DMS53 (cell line): ENCODE data around the gene L3HYPDH.

Source experiments
- DNase-seq: peaks from one replicate; lab custom pipeline; 2025; lab: John Stamatoyannopoulos, UW

L3HYPDH gene

DNA sequence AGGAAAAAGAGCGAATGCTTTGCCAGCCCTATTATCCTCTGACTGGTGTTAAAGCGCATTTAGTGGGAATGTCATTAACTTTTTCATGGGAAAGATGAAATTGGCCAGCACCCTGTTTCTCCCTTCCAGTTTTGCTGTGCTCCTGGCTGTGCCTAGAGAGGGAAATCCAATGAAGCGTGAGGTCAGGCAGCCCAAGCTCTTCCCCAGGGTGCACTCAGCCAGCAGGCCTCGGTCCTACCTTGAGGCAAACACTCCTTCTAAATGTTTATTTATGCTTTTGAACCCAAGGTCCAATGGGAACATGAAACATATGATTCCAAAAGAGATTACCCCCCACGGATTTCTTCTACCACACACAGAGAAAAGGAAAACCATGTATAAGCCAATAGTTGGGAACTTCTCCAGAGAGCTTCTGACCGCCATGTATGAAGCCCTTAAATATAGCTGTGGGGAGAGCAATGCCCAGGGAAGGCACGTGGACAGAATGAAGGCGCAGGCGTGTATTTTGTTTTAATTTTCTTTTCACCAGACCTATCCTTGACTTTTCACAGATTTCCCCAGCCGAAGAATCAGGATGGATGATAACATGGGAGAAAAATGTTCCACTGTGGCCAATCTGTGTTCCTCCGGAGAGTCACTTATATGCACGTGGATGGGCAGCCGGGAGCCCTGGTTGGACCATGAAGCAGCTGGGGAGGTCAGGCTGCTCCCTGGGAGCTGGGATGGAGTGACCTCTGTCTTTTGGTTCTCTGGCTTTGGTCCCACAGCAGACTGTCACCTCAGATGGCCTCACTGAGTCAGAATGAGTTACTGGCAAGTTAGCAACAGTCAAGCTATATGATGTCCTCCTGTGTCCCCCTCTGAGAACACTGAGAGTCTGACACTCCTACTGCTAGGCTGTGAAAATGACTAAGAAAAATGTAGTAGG, 56.3 kb downstream of the L3HYPDH start:
- DNase-seq: no peak

DNA sequence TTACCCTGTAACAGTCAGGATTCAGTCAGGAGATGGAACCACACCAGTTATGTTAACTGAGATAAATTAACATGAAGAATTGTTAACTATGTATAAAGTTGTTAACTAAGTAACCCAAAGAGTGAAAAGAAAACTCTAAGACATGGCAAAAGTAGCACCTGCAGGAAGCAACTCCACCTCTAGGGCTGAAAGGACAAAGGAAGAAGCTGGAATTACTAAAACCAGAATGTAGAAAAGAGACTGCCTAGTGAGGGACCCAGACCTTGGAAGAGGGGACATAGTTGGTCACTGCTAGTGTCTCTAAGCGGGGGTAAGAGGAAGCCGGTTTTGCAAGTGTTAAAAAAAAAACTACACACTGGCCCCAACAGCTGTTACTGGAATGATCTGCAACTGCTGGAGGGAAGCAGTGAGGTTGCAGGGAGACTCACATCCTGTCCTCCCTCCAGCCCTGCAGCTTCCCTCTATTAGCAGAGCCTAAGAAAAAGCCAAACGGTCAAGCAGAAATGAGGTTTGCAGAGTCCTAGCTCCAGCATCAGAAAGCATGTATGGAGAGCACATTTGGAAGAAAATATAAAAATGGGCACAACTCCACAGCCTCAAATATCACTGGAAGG, 58.8 kb downstream of the L3HYPDH start:
- DNase-seq: no peak

DNA sequence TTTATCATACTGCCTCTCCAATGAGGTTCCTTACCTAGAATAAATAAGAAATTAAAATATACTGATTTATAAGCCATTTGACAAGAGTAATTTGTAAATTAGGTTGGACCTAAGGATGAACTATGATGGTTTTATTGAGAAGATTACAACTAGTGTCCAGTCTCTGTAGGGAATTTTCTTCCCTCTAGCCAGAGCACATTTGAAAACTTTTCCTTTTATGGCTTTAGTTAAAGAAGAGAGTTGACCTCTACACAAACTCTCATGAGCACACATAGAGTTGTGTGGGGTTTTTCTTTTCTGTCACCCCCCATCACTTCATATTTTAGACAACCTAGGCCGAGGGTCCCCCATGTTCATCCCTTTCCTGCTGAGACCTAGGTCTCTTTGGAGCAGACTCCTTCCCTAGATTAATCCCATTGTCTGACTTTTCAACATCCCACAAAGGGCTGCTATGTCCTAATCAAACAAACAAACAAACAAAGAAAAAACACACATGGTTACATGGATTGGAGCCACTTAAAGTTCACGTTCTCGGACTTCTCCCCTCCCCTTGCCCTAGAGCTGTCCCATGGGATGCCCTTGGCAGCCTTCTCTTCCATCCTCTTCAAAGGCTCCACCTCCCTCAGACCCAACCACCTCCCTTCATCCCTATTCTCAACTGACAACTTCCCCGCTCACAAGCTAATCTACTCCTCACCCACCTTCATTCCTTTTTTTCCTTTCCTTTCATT, 59.7 kb downstream of the L3HYPDH start:
- no peak for DNase-seq
